Measurements from ENCODE around the gene IER3.
"Not testable (repeated sequence)": the region's sequence is repeated elsewhere in the genome, so short reads cannot be mapped to it uniquely, and the experiment has no call there.

Gene IER3

DNA sequence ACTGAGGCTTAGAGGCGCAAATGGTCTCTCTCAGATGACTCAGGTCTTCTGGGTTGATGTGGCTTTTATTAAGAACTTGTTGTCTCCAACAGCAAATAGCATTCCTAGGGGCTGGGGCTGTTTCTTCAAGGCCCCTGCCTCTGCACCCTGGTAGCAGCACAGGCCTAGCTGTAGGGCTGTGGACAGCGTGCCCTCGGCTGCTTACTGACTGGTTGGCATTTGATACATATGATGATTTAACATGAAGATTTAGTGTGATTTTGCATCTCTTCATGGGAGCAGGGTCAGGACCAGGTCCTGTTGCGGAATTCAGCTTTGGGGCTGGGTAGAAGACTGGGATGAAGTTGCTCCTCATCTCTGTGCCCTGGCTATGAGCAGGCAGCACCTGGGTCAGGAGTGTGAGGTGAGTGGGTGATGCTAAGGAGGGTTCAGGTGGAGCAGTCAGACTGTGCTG lies 24.3 kb upstream of the IER3 start:
- no peak for DNase-seq (ENCODE audit: low read depth)

DNA sequence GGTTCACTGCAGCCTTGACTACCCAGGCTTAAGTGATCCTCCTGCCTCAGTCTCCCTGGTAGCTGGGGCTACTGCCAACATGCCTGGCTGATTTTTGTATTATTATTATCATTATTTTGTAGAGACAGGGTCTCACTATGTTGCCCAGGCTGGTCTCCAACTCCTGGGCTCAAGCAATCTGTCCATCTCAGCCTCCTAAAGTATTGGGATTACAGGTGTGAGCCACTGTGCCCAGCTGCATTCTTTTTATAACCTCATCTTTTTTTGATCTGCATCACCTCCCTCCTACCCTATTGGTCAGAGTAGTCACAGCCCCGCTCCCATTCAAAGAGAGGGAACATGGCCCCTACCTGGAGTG lies 23.6 kb upstream of the IER3 start:
- no peak for DNase-seq (ENCODE audit: low read depth)

DNA sequence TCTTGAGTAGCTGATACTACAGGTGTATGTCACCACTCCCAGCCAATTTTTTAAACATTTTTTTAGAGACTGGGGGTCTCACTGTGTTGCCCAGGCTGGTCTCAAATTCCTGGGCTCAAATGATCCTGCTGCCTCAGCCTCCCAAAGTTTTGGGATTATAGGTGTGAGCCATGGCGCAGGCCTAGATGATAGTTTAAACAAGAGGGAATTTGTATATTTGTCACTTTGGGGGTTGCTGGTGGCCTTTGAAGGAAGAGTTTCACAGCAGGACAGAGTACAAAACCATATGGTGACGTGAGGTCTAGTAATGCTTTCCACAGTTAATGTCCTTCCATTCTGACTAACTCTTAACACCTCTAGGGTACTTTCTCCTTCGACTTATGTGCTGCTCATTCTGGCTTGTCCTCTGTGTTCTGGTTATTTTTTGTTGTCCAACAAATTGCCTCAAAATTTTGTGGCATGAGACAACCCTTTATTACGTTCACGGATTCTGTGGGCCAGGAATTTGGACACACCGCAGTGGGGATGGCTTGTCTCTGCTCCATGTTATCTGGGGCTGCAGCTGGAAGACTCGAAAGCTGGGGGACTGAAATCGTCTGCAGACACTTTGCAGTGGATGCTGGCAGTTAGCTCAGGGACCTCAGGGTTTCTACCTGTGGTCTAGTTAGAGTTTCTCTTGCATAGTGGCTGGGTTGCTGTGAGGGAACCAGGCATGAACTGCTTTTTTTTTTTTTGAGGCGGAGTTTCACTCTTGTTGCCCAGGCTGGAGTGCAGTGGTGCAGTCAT lies 23.0 kb upstream of the IER3 start:
- DNase-seq (ENCODE audit: low read depth) = no peak

DNA sequence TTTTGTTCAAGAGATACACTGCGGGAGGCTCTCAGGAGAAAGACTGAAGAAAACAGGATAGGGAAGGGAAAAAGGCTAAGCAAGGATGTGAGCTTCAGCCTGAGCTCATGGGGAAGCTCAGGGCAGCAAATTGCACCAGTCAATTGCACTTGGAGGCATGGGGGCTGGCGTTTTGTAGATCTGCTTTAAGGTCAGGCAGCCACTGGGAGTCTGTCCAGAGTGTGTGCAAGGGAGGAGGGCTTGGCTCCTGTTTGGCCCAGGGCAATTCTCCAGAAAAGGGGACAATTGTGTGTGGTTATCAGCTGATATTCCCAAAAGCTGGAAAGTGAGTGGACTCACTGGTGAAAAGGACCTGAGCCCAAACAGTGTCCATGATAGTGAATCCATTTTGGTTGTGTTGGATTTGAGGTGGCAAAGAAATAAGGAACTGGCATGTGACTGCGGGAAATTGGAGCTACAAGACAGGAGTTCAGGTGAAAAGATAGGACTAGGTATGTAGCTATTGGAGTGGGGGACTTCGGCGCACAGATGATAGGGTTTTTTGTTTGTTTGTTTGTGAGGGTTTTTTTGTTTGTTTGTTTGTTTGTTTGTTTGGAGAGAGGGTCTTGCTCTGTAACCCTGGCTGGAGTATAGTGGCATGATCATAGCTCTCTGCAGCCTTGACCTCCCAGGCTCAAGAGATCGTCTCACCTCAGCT lies 22.3 kb upstream of the IER3 start:
- DNase-seq (ENCODE audit: low read depth) = no peak

DNA sequence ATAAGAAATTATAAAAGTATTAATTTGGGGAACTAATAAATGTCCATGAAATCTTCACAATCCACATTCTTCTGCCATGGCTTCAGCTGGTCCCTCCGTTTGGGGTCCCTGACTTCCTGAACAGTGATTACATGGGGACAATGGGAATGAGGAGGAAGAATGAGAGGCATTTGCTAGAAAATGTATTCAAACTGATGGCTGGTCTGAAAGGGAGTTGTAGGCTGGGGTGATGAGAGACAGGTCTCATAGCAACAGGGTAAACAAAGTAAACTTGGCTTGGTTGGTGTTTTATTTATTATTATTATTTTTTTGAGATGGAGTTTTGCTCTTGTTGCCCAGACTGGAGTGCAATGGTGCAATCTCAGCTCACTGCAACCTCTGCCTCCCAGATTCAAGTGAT lies 21.1 kb upstream of the IER3 start:
- not testable (repeated sequence) for DNase-seq (ENCODE audit: low read depth)

DNA sequence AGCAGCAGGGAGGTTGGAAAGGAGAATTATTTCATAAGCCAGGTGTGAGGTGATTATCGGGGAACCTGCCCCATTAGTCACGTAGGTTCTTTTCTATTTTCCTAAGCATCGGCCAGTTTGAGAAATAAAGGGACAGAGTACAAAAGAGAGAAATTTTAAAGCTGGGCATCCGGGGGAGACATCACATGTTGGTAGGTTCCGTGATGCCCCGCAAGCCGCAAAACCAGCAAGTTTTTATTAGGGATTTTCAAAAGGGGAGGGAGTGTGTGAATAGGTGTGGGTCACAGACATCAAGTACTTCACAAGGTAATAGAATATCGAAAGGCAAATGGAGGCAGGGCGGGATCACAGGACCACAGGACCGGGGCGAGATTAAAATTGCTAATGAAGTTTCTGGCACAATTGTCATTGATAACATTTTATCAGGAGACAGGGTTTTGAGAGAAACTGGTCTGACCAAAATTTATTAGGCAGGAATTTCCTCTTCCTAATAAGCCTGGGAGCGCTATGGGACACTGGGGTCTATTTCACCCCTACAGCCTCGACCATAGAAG lies 20.2 kb upstream of the IER3 start:
- DNase-seq (ENCODE audit: low read depth) = not testable (repeated sequence)

DNA sequence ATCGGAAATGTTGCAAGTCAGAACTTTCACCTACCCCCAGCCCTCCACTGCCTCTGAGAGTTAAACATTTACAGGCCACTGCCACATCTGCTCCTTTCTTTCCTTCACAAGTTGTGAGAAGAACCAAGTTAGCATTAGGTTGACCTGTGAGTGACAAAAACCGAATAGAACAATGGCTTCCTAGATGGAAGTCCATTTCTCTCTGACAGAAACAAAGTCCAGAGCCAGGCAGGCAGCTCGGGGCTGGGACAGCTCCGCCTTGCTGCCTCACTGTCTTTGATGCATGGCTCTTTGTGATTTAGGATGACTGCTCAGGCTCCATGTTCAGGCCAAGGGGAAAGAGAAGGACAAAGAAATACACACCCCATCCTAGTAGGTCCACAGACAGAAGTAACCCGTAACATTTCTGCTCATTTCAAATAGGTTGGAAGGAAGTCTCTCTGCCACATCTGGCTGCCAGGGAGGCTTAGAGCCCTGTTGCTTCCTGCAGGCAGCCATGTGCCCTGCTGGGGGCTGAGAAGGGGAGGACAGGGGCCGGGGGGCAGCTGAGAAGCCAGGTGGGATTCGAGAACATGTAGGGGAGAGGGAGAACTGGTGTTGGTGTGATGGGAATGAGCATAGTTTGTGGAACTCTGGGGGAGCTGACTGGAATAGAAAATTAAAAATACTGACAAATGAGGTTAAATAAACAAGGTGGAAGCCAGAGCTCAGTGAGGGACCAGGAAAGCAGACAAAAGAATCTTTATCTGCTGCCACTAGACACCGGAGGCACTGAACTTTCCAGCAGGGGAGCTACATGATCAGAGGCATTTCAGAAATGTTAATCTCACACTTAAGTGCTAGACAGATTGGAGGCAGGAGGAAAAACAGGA lies 19.5 kb upstream of the IER3 start:
- no peak for DNase-seq (ENCODE audit: low read depth)

DNA sequence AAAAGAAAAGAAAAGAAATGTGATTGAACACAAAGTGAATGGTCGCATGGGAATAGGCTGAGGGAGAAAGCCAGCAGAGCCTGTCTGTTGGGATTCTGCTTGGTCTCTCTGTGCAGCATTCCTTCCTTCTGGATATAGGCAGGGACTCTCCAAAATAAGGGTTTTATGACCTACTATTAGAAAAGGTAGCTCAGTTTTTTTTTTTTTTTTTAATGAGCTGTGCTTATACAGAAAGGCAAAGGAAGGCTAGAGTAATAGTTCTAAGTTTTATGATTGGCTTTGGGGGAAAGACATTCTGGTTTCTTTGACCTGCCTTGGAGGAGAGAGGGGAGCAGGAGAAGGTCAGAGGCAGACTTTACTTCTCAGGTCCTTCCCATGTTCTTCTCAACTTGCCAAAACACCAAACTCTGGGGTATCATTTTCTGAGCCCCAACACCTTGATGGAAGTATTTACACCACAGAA lies 18.8 kb upstream of the IER3 start:
- DNase-seq (ENCODE audit: low read depth) = no peak

DNA sequence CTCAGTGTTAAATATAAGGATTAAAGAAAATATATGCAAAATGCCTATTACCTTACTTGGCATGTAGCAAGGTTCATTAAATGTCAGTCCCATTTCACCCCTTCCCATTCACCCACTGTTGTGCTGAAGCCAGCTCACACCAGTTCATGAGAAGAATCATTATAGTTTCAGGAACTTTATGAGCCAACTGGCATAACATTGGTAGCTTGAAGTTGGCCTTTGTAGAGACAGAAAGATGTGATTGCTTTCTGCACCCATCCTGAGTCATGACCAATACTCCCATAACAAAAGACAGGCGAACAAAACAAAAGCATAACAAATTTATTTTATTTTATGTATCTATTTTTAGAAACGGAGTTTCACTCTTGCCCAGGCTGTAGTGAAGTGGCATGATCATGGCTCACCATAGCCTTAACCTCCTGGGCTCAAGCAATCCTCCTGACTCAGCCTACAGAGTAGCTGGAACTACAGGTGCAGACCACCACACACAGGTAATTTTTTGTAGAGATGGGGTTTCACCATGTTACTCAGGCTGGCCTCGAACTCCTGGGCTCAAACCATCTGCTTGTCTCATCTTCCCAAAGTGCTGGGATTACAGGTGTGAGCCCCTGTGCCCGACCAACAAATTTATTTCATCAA lies 17.6 kb upstream of the IER3 start:
- no peak for DNase-seq (ENCODE audit: low read depth)

DNA sequence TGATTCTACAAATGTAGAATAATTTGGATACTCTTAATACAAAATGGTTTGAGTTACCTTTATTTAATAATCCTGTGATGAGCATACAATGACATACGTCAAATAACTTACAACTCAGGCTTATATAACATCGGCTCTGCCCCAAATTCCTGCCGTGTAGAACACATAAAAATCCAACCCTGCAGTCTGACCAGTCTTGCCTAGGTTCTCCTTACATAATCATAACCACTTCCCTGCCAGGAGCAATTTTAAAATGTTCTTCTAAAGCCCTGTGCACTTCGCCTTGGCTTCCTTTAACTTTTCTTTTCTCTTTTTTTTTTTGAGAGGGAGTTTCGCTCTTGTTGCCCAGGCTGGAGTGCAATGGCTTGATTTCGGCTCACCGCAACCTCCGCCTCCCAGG lies 16.2 kb upstream of the IER3 start:
- DNase-seq (ENCODE audit: low read depth) = no peak

DNA sequence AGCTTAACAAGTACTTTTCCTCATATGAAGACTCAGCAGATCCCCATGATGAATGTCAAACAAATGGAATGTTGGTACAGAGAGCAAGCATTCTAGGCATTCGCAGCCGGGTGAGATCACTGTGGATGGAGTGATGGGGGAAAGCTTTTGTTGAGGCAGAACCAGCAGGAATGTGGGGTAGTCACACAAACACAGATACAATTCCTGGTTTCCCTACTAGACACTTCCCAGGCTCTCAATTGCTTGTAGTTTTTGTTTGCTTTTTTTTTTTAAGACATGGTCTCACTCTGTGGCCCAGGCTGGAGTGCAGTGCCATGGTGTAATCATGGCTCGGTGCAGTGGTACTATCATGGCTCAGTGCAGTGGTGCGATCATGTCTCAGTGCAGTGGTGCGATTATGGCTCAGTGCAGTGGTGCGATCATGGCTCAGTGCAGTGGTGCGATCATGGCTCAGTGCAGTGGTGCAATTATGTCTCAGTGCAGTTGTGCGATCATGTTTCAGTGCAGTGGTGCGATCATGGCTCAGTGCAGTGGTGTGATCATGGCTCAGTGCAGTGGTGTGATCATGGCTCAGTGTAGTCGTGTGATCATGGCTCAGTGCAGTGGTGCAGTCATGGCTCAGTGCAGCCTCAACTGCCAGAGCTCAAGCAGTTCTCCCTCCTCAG lies 15.4 kb upstream of the IER3 start:
- DNase-seq (ENCODE audit: low read depth) = no peak

DNA sequence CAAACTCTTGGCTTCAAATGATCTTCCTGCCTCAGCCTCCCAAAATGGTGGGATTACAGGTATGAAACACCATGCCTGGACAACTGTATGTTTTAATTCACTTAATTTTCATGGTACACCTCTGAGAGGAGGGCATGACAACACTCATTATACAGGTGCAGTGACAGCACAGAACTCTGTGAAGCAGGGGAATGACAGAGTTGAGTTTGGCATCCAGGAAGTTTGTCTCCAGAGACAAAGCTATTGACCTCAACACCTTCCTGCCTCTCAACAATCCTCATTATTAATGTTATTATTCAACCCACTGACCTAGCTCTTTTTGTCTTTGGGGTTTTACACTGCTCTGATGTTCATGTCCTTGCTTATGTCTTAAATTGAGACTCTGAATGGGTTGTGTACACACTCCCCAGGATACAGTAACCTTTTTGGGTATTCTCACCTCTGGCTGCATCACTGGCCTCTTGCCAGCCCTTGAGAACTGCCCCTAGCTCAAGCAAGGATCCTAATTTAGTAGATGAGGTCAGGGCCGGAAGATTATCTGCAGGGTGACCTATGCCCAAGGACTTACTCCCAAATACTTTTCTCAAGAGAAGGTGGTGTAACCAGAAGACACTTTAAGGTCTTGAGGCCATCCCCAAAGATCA lies 13.0 kb upstream of the IER3 start:
- DNase-seq (ENCODE audit: low read depth) = no peak

DNA sequence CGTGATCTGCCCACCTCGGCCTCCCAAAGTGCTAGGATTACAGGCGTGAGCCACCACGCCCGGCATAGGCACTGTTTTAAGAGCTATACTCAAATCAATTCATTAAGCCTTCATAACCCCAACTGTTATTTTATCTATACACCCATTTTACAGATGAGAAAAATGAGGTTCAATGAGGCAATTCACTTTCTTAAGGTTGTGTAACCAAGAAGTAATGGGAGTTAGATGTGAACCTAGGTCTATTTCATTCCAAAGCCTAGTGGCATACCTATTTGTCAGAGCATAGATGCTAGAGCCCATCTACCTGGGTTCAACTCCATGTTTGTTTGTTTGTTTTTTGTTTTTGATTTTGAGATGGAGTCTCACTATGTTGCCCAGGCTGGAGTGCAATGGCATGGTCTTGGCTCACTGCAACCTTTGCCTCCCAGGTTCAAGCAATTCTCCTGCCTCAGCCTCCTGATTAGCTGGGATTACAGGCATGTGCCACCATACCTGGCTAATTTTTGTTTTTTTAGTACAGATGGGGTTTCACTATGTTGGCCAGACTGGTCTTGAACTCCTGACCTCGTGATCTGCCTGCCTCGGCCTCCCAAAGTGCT lies 12.2 kb upstream of the IER3 start:
- not testable (repeated sequence) for DNase-seq (ENCODE audit: low read depth)

DNA sequence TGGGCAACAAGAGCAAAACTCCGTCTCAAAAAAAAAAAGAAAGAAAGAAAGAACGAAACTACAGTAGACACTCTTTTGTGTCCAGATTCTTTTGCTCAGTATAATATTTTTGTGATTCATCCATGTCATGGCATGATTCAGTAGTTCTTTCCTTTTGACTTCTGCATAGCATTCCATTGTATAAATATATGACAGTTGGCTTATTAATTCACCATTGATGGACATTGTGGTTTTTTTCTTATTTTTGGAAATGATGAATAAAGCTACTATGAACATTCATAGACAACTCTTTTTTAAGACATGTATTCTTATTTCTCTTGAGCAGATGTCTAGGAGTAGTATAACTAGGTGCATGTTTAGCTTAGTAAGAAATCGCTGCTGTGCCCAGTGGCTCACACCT lies 10.3 kb upstream of the IER3 start:
- DNase-seq (ENCODE audit: low read depth) = no peak

DNA sequence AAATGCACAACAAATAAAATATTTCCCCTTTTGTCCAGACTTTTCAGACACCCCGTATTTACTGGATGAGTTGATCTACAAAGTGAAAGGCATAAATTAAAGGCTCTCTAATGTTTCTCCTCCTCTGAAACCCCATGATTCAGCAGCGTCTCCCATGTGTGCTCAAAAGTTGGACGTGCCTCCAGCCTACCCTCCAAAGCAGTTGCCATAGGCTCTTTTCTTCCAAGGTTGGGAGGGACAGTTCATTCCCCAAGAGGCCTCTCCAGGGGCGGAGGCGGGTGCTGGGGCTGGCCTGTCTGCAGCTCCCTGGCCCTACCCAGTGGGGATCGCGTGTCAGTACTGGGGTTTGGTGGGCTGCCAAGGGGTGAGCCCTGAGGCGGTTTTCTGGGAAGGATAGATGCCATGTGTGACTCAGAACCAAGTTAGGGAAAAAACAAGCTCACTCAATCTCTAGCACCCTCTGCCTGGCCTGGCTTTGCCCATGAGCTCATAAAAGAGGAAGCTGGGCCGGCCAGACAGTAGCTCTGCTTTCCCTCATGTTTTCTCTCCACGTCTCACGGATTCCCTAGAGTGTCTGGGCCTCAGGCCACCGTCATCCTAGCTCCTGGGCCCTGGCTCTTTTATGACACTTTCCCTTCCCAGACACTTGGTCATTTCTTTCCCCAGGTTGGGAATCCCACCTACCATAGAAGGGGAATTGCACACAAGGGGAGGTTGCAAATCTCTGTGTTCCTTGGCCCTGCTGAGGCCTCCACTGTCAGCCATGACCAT lies 8.0 kb upstream of the IER3 start:
- no peak for DNase-seq (ENCODE audit: low read depth)

DNA sequence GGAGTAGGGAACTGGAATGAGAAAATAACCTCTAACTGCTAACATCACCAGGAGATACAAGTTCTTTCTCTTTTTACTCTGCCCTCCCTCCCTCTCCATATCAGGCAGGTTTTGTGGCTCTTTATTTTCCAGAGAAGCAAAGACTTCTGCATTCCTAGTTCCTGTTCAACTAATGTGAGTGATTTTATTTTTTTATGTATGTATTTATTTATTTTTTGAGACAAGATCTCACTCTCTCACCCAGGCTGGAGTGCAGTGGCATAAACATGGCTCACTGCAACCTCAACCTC lies 6.0 kb upstream of the IER3 start:
- DNase-seq (ENCODE audit: low read depth) = no peak

DNA sequence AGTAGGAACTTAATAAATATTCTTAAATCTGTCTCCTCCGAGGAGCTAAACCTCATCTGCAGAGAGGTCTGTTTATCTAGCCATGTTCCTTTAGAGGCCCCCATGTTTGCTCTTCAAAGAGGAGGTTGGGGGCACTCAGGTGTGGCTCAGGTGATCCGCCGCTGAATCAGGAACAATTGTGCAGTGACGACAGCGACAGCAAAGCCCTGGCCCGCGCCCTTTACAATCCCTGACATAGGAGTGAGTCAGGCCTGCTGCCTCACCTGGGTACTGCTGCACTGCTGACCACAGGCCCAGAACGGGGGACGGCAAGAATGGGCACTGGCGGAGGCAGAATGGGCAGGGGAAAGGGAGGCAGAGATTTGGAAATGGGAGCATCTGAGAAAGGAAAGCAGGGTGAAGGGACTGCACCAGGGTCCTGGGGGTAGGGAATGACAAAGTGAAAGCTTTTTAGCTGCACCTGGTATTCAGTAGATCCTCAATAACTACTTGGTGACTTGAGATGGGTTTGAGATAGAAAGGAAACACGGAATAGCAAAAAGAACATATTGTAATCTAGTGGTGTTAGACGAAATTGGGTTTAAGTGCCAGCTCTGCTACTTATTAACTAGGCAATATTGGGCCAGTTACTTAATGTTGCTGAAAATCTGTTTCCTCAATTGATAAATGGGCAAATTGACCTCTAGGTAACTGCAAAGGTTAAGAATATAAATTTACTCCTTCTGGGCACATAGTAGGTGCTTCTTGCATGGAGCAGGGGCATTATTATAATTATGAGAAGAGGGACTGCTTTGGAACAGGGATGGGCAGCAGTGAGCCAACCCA lies 5.4 kb upstream of the IER3 start:
- no peak for DNase-seq (ENCODE audit: low read depth)

DNA sequence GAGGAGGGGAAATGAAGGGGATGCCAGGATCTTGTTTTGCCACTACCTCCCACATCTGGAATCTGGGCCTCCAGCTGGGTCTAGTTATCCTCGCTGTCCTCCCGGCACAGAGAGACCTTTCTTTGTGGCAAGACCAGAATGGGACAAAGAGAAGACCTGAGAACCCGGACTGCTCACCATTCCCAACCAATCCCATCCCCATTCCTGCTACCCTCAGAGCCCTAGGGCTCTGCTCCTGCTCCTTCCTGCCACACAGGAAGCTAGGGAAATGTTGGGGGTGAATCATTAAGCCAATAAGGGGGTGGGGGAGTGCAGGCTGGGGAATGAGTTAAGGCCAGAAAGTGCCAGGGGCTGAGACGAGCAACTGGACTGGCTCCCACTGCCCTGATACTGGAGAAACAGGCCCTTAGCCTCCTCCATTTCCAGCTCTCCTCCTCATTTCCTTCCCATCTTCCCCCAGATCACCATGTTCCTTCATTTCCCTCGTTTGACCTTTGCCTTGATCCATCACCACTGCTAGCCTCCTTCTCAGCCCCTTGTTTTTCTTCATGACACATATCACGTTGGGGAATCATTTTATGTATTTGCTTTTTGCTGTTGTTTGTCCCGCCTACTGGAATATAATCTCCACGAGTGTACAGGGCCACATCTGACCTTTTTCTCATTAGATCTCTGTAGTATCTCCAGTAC lies 4.6 kb upstream of the IER3 start:
- DNase-seq (ENCODE audit: low read depth) = no peak

Data from stimulated activated CD8-positive, alpha-beta memory T cell treated with anti-CD3 and anti-CD28 coated beads, Interleukin-12 subunit alpha, Interleukin-12 subunit beta, amount 100 ng/mL, for 4 hours (primary cell).